ENCODE results near the gene CCL14.

The CCL14 gene

GRCh38 chr17:36008998-36009665 is 22.6 kb upstream of the CCL14 start:
- peaks cover 0 to 3% (median 0%) of the 10 kb centered on the region in 3 experiments for H3K27me3 ChIP-seq (ENCODE audit: control insufficient read depth in 3 of 3, insufficient read depth in 3 of 3, low read depth in 1 of 3, low read length in 3 of 3)
- H3K36me3 ChIP-seq (replicated peaks in 1 of 2; ENCODE audit: control insufficient read depth in 2 of 2, insufficient read depth in 2 of 2, low read length in 2 of 2), result no peaks in the 10 kb centered on the region
- H3K9ac ChIP-seq (ENCODE audit: low read depth, low read length, poor library complexity), result no peak overlapping the region
- no peak overlapping the region for H2BK120ac ChIP-seq (ENCODE audit: low read depth, low read length)
- peak overlapping the region in 1 of 2 donors; percentile 21 for H3K4me3 ChIP-seq (ENCODE audit: low read length in 2 of 2)
- H2BK12ac ChIP-seq (ENCODE audit: low read length), result no peak overlapping the region
- no peak overlapping the region for H3K14ac ChIP-seq (ENCODE audit: low read length)
- H3K4me2 ChIP-seq (ENCODE audit: insufficient read depth, low read length, poor library complexity, severe bottlenecking), result no peak overlapping the region
- H3K4me1 ChIP-seq (ENCODE audit: control insufficient read depth in 2 of 2, insufficient read depth in 1 of 2, low read depth in 1 of 2, low read length in 2 of 2), result no peaks in the 10 kb centered on the region
- H2BK15ac ChIP-seq (ENCODE audit: low read length), result no peak overlapping the region
- H3K9me3 ChIP-seq (replicated peaks in 1 of 2; ENCODE audit: control insufficient read depth in 2 of 2, insufficient read depth in 1 of 2, low read depth in 1 of 2, low read length in 2 of 2), result peaks cover 0 to 14% of the 10 kb centered on the region in 2 donors
- no peak overlapping the region for H2AK5ac ChIP-seq (ENCODE audit: low read depth, low read length)
- H4K8ac ChIP-seq (ENCODE audit: low read depth, low read length), result no peak overlapping the region
- DNase-seq (ENCODE audit: low spot score), result no peak
- H3K23ac ChIP-seq (ENCODE audit: low read depth, low read length, poor library complexity), result no peak overlapping the region
- no peak overlapping the region for H3K27ac ChIP-seq (replicated peaks; ENCODE audit: low read length)
- H2BK5ac ChIP-seq (ENCODE audit: low read length), result no peak overlapping the region
- WGBS, 2 donors (ENCODE audit: extremely low coverage in 2 of 2, insufficient read length in 2 of 2, insufficient replicate concordance in 1 of 2), result no CpG with 5 or more reads among the region's 14 CpGs
- H3K4ac ChIP-seq (ENCODE audit: low read length), result no peak overlapping the region
- no peaks in the 10 kb centered on the region for H3K79me1 ChIP-seq (ENCODE audit: low read depth, low read length)
- H3K18ac ChIP-seq (ENCODE audit: low read length), result no peak overlapping the region
- no peak overlapping the region for H4K91ac ChIP-seq (ENCODE audit: low read depth, low read length, poor library complexity)
- H2AFZ ChIP-seq (ENCODE audit: low read length), result peak overlapping the region; percentile 75

GRCh38 chr17:36004594-36005108 is 18.1 kb upstream of the CCL14 start:
- Histone ChIP-seq H3K4me1 (ENCODE audit: control insufficient read depth in 2 of 2, insufficient read depth in 1 of 2, low read depth in 1 of 2, low read length in 2 of 2) (peaks cover 5 to 15% of the 10 kb centered on the region in 2 donors), H3K4me2 (ENCODE audit: insufficient read depth, low read length, poor library complexity, severe bottlenecking) (no peak overlapping the region), H3K27ac (replicated peaks; ENCODE audit: low read length) (no peak overlapping the region), H2BK12ac (ENCODE audit: low read length) (no peak overlapping the region), H3K4me3 (ENCODE audit: low read length in 2 of 2) (no peak overlapping the region), H3K18ac (ENCODE audit: low read length) (no peak overlapping the region), H2BK120ac (ENCODE audit: low read depth, low read length) (no peak overlapping the region), H3K9me3 (replicated peaks in 1 of 2; ENCODE audit: control insufficient read depth in 2 of 2, insufficient read depth in 1 of 2, low read depth in 1 of 2, low read length in 2 of 2) (peaks cover 0 to 8% of the 10 kb centered on the region in 2 donors), H3K4ac (ENCODE audit: low read length) (no peak overlapping the region), H2BK15ac (ENCODE audit: low read length) (no peak overlapping the region), H3K23ac (ENCODE audit: low read depth, low read length, poor library complexity) (no peak overlapping the region), H3K9ac (ENCODE audit: low read depth, low read length, poor library complexity) (no peak overlapping the region), H2AFZ (ENCODE audit: low read length) (no peak overlapping the region), H2BK5ac (ENCODE audit: low read length) (no peak overlapping the region), H3K36me3 (replicated peaks in 1 of 2; ENCODE audit: control insufficient read depth in 2 of 2, insufficient read depth in 2 of 2, low read length in 2 of 2) (no peaks in the 10 kb centered on the region), H4K8ac (ENCODE audit: low read depth, low read length) (no peak overlapping the region), H2AK5ac (ENCODE audit: low read depth, low read length) (no peak overlapping the region), H4K91ac (ENCODE audit: low read depth, low read length, poor library complexity) (no peak overlapping the region), H3K79me1 (ENCODE audit: low read depth, low read length) (no peaks in the 10 kb centered on the region), H3K27me3 (ENCODE audit: control insufficient read depth in 3 of 3, insufficient read depth in 3 of 3, low read depth in 1 of 3, low read length in 3 of 3) (no peaks in the 10 kb centered on the region), H3K14ac (ENCODE audit: low read length) (no peak overlapping the region)
- DNase-seq (ENCODE audit: low spot score), result no peak
- WGBS, 2 donors (ENCODE audit: extremely low coverage in 2 of 2, insufficient read length in 2 of 2, insufficient replicate concordance in 1 of 2), result no CpG with 5 or more reads among the region's 4 CpGs

DNA sequence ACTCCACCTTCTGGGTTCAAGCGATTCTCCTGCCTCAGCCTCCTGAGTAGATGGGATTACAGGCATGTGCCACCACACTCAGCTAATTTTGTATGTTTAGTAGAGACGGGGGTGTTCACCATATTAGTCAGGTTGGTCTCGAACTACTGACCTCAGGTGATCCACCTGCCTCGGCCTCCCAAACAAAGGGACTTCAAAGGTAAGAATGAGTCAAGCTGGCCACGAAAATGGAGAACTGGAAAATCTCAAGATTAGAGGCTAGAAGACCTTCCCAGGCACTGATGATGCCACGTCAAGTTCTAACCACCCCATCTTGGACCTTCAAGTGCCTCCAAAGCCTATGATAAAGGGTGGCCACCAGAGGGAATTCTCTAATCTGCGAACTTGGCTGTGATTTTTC is 16.1 kb upstream of the CCL14 start:
- H3K9me3 ChIP-seq (replicated peaks in 1 of 2; ENCODE audit: control insufficient read depth in 2 of 2, insufficient read depth in 1 of 2, low read depth in 1 of 2, low read length in 2 of 2), result peaks cover 0 to 2% of the 10 kb centered on the region in 2 donors
- H3K18ac ChIP-seq (ENCODE audit: low read length), result no peak overlapping the region
- H2BK15ac ChIP-seq (ENCODE audit: low read length), result no peak overlapping the region
- H3K36me3 ChIP-seq (replicated peaks in 1 of 2; ENCODE audit: control insufficient read depth in 2 of 2, insufficient read depth in 2 of 2, low read length in 2 of 2), result no peaks in the 10 kb centered on the region
- H3K4me1 ChIP-seq (ENCODE audit: control insufficient read depth in 2 of 2, insufficient read depth in 1 of 2, low read depth in 1 of 2, low read length in 2 of 2), result peaks cover 5 to 15% of the 10 kb centered on the region in 2 donors
- H3K23ac ChIP-seq (ENCODE audit: low read depth, low read length, poor library complexity), result no peak overlapping the region
- H3K79me1 ChIP-seq (ENCODE audit: low read depth, low read length), result no peaks in the 10 kb centered on the region
- H3K4me2 ChIP-seq (ENCODE audit: insufficient read depth, low read length, poor library complexity, severe bottlenecking), result no peak overlapping the region
- no peak overlapping the region for H3K4me3 ChIP-seq (ENCODE audit: low read length in 2 of 2)
- H3K14ac ChIP-seq (ENCODE audit: low read length), result no peak overlapping the region
- no peak overlapping the region for H2BK5ac ChIP-seq (ENCODE audit: low read length)
- no peak overlapping the region for H3K27ac ChIP-seq (replicated peaks; ENCODE audit: low read length)
- H3K27me3 ChIP-seq (ENCODE audit: control insufficient read depth in 3 of 3, insufficient read depth in 3 of 3, low read depth in 1 of 3, low read length in 3 of 3), result no peaks in the 10 kb centered on the region
- DNase-seq (ENCODE audit: low spot score), result no peak
- no peak overlapping the region for H4K8ac ChIP-seq (ENCODE audit: low read depth, low read length)
- H2AK5ac ChIP-seq (ENCODE audit: low read depth, low read length), result no peak overlapping the region
- no peak overlapping the region for H2BK120ac ChIP-seq (ENCODE audit: low read depth, low read length)
- no peak overlapping the region for H4K91ac ChIP-seq (ENCODE audit: low read depth, low read length, poor library complexity)
- H2AFZ ChIP-seq (ENCODE audit: low read length), result no peak overlapping the region
- H3K4ac ChIP-seq (ENCODE audit: low read length), result no peak overlapping the region
- no peak overlapping the region for H3K9ac ChIP-seq (ENCODE audit: low read depth, low read length, poor library complexity)
- WGBS, 2 donors (ENCODE audit: extremely low coverage in 2 of 2, insufficient read length in 2 of 2, insufficient replicate concordance in 1 of 2), result no CpG with 5 or more reads among the region's 7 CpGs
- H2BK12ac ChIP-seq (ENCODE audit: low read length), result no peak overlapping the region

DNA sequence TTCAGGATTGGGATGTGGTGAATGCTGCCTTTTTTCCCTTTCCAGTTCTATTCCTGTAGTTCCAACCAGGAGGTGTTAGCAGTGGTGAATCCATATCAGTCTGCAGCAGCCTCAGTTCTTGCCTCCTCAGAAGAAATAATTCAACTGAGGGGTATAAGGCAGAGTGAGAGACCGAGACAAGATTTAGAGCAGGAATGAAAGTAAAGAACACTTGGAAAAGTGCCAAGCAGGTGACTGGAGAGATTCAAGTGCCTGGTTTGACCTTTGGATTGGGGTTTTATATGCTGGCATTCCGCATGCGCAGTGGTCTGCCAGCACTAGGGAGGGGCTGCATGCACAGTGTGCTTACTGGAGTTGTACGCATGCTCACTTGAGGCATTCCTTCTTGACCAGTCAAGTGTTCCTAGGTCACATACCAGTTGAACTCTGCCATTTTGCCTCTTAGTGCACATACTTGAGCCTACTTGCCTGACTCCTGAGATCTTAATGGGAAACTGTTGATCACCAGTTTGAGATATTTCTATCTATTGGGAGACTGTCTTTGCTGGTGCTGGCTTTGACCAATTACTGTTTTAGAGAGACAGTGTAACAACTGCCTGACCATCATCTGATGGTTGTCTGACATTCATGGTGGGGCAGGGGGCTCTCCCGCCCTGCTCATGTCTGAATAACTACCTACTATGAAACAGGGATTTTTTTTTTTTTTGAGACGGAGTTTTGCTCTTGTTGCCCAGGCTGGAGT is 15.5 kb upstream of the CCL14 start:
- Histone ChIP-seq H3K14ac (ENCODE audit: low read length) (no peak overlapping the region), H4K91ac (ENCODE audit: low read depth, low read length, poor library complexity) (no peak overlapping the region), H3K9ac (ENCODE audit: low read depth, low read length, poor library complexity) (no peak overlapping the region), H2BK12ac (ENCODE audit: low read length) (no peak overlapping the region), H3K27me3 (ENCODE audit: control insufficient read depth in 3 of 3, insufficient read depth in 3 of 3, low read depth in 1 of 3, low read length in 3 of 3) (no peaks in the 10 kb centered on the region), H3K27ac (replicated peaks; ENCODE audit: low read length) (no peak overlapping the region), H2BK5ac (ENCODE audit: low read length) (no peak overlapping the region), H4K8ac (ENCODE audit: low read depth, low read length) (no peak overlapping the region), H2AK5ac (ENCODE audit: low read depth, low read length) (no peak overlapping the region), H3K23ac (ENCODE audit: low read depth, low read length, poor library complexity) (peak overlapping the region; percentile 68), H3K18ac (ENCODE audit: low read length) (peak overlapping the region; percentile 44), H2AFZ (ENCODE audit: low read length) (no peak overlapping the region), H3K79me1 (ENCODE audit: low read depth, low read length) (no peaks in the 10 kb centered on the region), H3K4me3 (ENCODE audit: low read length in 2 of 2) (no peak overlapping the region), H3K4me1 (ENCODE audit: control insufficient read depth in 2 of 2, insufficient read depth in 1 of 2, low read depth in 1 of 2, low read length in 2 of 2) (peaks cover 5 to 15% of the 10 kb centered on the region in 2 donors), H2BK120ac (ENCODE audit: low read depth, low read length) (no peak overlapping the region), H3K4ac (ENCODE audit: low read length) (no peak overlapping the region), H3K4me2 (ENCODE audit: insufficient read depth, low read length, poor library complexity, severe bottlenecking) (no peak overlapping the region), H2BK15ac (ENCODE audit: low read length) (no peak overlapping the region), H3K36me3 (replicated peaks in 1 of 2; ENCODE audit: control insufficient read depth in 2 of 2, insufficient read depth in 2 of 2, low read length in 2 of 2) (no peaks in the 10 kb centered on the region), H3K9me3 (replicated peaks in 1 of 2; ENCODE audit: control insufficient read depth in 2 of 2, insufficient read depth in 1 of 2, low read depth in 1 of 2, low read length in 2 of 2) (peaks cover 0 to 2% of the 10 kb centered on the region in 2 donors)
- no CpG with 5 or more reads among the region's 6 CpGs for WGBS, 2 donors (ENCODE audit: extremely low coverage in 2 of 2, insufficient read length in 2 of 2, insufficient replicate concordance in 1 of 2)
- DNase-seq (ENCODE audit: low spot score), result no peak

Data from neuronal stem cell (in vitro differentiated cells).